HG03432 (cell line): ENCODE data around the gene SIRT5.

Experiments
- ATAC-seq: cut with Tn5 transposase; IDR thresholded peaks from one replicate; pipeline ENCODE4 v1.9.1; 2021; ENCODE audit warnings: mild to moderate bottlenecking, moderate library complexity; ENCODE audit not compliant: unreplicated experiment

Gene SIRT5

DNA sequence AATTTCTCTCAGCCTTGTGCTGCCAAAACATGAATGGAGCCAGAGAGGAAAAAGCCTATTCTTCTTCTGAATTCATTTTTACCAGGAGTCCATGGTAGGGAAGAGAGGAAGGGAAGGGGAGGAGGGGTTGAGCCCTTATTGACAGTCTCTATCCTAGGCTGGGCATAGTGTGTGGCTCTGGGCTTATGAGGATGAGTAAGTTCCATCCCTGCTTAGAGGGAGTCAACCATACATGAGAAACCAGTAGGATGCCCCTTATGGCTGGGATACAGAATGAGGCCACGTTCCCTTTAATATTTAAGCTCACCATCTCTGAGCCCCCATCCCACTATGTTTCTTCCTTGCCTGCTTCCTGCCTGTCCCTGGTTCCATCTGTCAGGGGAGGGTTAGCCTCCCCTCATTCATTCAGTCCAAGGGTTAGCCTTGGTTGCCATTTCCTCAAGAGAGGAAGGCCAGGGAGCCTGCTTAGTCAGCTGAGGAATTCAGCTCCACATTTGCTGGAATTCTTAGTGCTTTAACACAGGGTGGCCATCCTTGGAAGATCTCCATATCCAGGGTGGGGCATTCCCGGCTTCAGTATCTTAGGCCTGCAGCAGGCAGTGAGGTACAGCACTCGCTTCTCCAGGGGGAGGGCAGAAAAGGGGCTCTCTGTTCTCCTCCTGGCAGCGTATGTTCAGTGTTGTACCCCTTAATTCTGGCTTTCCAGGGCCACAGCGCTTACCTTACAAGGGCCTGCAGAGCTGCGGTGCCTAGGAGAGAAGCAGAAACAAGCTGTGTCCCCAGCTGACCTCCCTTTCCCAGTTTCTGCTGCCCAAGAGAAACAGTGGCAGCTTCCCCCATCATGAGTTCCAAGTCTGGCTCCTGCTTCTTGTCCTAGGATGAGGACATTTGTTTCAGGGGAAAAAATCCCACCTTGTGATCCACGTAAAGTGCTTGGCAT, 12.5 kb downstream of the SIRT5 start:
- ATAC-seq, result no peak

DNA sequence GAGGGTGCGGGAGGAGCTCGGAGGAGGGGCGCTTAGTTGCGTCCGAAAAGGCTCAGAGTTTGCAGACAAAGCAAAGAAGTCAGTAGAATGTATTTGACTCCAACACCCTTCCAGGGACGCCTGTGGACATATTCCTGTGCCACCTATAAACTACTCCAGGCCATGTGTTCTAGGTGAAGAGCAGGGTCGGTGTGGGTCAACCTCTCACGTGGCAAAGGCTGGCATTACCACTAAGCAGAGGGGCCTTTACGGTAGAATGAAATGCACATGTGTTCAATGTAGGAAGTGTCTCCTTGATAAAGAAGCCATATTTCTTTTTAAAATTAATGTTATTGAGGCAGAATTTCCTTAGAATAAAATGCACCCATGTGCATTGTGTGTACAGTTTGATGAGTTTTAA, 15.4 kb downstream of the SIRT5 start:
- ATAC-seq, result no peak

DNA sequence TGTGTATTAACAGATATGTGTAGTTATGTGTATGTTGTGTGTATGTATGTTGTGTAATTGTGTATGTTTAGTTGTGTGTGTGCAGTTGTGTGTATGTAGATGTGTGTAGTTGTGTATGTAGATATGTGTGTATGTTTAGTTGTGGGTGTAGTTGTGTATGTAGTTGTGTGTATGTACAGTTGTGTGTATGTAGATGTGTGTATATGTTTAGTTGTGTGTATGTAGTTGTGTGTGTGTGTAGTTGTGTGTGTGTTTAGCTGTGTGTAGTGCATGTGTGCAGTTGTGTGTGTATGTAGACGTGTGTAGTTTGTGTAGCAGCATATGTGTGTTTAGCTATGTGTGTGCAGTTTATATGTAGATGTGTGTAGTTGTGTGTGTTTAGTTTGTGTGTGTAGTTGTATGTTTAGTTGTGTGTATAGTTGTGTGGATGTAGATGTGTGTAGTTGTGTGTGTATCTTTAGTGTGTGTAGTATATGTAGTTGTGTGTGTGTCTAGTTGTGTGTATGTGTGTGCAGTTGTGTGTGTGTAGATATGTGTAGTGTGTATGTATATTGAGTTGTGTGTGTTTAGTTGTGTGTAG, 16.3 kb downstream of the SIRT5 start:
- no peak for ATAC-seq

DNA sequence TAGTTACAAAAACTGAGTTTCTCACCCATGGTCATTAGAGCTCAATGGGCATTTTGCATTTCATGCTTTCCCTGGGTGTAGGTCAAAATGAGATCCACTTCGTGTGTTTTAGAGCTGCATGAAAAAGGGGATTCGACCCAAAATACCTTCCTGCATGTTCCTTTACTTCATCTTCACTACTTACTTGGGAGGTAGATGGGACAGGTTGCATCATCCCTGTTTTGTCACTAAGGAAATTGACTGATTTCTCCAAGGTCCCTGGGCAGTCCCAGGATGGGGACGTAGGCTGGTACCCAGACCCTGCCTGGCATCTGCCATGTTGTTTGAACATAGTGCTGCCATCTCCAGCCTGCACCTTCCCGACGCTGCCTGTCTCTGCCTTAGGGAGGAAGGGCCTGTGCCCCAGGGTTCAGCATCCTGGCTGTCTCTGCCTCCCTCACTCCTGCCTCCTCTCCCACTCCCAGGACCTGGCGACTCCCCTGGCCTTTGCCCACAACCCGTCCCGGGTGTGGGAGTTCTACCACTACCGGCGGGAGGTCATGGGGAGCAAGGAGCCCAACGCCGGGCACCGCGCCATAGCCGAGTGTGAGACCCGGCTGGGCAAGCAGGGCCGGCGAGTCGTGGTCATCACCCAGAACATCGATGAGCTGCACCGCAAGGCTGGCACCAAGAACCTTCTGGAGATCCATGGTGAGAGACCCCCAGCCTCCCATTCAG, 17.0 kb downstream of the SIRT5 start:
- no peak for ATAC-seq

DNA sequence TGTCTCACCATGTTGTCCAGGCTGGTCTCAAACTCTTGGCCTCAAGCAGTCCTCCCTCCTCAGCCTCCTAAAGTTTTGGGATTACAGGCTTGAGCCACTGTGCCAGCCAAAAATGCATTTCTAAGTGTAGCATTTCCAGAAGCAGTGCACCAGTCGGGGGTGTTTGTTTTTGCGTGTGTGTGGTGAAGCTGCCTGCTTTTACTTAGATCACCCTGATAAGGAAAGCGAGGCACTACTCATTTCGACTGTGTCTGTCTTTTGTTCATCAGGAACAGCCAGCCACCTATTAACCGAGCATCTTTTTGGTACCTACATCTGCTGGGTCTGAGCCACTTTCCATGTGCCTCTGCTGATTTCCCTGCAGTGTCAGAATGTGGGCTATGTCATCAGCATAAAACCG, 18.7 kb downstream of the SIRT5 start:
- no peak for ATAC-seq

DNA sequence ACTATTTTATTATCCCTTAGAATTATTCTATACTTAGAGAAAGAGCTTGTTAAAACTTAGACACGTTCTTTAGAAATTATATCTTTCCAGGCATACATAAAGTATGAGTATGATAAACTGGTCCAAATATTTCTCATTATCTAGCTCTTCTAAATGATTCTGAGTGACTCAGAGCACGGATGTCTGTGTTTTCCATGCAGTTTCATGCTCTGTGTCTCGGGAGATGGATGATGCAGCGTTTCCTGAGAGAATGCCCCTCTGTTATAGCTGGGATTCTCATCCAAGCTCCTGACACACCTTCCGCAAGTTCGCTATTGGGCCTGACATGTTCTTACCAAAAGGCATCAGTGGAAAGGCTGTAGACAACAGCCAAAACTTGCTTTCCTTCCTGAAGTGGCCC, 19.3 kb downstream of the SIRT5 start:
- ATAC-seq, result no peak

DNA sequence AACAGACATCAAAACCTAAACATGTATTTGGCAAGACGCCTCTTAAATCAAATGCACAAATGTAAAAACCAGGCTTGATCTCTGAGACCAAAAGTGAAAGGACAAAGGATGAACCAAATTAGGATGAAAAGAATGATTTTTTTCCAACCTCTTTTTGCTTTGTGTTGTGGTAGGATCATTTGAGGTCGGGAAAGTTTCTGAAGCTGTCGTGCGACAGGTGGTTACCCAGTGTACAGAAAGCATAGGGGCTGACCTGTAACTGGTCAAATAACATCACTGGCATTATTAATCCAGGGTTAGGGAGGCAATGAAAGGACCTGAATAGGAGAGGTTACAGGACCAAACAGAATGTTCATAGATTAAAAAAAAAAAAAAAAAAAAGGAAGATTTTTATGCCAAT, 22.7 kb downstream of the SIRT5 start:
- ATAC-seq, result no peak

DNA sequence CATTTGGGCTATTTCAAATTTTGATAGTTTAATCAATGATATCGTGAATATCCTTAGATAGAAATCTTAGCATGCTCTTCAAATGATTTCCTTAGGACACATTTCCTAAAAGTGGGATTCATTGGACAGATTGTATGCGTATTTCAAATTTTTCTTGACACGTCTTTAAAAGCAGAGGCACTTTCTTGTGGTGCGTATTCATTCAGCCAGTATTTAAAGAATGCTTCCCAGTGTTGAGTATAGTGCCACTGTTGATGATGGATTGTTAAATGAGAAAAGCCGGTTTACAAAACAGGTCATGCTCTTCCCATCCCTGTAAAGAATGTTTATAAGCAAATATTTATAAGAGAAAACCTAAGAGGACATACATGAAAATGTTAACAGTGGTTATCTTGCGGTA, 25.6 kb downstream of the SIRT5 start:
- no peak for ATAC-seq

DNA sequence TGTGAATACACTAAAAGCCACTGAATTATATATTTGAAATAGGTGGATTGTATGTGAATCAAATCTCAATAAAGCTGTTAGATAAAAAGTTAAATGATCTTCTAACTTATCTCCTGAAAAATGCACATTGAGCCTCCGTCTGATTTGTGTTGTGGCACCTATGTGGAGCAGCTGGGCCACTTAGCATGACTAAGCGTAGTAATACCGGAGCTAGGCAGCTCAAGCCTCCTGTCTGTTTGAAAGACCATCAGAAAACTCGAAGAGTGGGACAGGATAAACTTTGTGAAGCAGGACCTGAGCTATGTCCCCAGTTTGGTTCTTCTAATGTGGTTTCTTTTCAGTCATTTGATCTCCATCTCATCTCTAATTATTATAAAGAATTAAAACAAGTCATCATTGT, 29.7 kb downstream of the SIRT5 start:
- no peak for ATAC-seq

DNA sequence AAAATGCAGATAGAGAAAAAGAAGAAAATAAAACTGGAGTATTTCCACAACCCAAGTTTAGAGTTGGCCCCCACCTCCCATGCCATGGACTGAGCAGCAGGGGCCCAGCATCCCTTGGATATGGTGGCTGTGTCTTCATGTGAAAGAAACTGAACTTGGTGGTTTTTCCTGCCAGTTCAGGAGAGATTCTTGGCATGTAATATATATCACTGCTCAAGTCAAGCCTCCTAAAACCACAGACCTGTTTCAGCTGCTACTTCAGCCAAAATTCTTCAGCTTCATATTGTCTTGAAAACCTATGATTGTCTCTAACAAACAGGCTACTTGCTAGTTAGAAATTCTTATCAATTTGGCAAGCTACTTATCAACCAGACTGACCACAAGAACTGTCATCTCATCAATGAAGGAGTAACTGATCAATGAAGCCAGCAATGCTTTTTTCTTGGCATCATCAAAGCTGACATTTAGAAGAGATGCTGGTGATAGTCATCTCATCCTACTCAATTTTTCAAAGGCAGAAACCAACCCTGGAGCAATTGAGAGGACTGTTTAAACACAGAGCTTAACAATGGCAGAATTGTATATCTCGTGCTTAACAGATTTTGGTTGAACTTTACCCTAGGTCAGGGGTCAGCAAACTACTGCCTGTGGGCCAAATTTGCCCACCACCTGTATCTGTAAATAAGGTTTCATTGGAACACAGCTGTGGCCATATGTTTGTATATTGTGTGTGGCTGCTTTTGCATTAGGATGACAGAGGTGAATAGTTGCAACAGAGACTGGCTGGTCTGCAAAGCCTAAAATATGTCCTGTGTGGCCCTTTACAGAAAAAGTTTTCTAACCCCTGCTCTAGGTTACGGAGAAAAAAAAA, 30.4 kb downstream of the SIRT5 start:
- ATAC-seq, result no peak

DNA sequence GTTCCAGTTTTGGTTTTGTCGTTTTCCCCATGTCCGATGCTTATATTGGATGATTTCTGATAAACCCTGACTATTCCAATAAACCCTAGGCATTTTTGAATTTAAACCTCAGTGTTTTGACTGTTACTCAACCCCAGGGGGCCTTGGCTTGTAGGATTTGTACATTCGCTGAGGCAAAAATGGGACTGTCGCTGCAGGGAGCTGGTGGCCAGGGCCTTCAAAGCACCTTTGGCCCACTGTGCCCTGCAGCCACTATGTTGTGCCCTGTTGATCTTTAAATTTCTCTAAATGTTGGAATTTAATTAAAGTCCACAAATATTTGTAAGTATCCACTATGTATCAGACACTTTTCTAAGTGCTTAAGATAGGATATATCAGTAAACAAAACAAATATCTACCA, 31.2 kb downstream of the SIRT5 start:
- no peak for ATAC-seq

DNA sequence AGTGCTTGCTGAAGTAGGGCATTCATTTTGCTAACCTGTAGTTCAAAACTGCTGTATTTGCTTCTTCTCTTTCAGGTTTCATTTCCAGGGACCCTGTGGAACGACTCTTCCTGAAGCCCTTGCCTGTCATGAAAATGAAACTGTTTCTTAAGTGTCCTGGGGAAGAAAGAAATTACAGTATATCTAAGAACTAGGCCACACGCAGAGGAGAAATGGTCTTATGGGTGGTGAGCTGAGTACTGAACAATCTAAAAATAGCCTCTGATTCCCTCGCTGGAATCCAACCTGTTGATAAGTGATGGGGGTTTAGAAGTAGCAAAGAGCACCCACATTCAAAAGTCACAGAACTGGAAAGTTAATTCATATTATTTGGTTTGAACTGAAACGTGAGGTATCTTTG, 37.3 kb downstream of the SIRT5 start:
- ATAC-seq, result no peak

DNA sequence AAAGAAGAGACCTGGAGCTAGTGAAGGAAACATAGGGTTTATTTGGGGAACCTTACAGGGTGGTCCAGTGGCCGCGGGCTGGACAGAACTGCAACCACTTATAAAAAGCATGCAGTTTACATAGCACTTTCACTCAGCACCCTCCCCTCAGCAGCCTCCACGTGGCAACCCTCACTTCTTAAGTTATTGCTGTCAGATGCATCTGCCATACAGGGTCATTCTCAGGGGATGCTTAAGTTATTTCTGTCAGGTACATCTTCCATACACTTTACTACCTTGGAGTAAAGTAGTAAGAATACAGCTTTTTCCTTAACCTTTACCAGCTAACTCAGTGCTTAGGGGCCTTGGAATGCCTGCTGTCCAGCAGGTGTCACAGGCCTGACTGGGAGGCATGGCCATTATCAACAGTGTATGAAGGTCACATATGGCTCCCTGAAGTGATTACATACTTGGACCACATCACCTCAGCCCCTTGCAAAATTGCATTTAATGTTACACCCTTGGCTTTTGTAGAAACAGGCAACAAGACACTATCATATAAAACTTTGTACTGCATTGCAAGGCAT, 38.7 kb downstream of the SIRT5 start:
- ATAC-seq, result no peak

DNA sequence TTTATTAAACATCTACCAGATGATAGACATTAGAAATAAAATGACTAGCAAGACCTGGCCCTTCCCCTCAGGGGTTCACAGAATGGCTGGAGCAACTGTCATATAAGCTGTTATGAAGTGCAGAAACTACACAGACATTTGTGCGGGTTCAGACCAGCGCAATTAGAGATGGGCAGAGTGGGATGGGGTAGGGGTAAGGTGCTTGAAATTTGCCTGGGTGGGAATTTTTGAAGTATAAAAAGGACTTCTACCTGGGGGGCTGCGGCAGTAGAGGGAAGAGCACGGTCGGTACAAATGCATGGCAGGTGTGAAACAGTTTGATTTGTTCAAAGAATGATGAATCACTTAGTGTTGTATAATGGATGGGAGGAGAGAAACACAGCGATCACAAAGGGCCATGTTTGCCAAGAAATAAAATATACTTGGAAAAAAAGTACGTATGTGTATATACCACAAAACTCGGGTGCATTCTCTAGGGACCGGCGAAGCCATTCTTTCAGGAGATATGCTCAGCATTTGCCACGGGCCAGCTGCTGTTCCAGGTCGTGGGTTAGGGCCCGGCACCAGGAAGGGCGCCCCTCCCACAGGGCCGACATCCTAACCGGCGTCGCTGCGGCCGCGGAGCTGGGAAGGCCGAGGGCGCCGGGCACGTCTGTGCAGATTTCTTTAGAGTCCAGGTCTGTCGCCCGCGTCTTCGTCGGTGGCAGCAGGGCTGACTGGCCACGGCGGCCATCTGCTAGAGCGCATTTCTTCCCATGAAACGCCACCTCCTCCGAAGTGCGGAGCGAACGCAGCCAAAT, 39.9 kb downstream of the SIRT5 start:
- peak; percentile 25 for ATAC-seq

DNA sequence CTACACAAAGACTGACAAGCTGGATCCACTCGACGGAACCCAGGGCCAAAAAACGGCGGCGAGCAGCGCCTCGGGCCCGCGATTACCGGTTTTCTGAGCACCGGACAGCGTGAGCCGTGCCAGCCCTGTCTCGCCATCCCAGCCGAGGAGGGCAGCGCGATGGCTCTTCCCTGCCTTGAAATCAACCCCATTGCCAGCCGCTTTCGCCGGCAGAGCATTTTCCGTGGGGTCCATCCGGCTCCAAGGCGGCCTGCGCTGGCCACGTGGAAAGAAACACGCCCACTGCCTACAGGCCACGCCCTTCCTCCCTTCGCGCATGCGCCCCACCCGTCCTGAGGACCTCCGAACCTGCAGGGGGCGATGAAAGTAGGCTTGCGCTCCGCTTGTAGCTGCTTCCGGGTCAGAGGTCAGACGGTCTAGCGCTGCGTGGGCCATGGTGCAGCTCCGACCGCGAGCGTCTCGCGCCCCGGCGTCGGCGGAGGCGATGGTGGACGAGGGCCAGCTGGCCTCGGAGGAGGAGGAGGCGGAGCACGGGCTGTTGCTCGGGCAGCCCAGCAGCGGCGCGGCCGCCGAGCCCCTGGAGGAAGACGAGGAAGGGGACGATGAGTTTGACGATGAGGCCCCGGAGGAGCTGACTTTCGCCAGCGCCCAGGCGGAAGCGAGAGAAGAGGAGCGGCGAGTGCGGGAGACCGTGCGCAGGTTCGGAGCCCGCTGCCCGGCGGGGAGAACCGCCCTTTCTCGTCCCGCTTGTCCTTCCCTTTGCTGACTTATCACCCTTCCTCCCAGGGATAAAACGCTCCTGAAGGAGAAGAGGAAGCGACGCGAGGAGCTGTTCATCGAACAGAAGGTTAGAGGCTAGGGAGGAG, 40.8 kb downstream of the SIRT5 start, which contains the start of gene NOL7:
TSS of gene NOL7 (plus strand) at position 410 of the 866 bp plus-strand sequence. CDS start at position 434, 24 bp downstream.
- peak; percentile 92 for ATAC-seq

DNA sequence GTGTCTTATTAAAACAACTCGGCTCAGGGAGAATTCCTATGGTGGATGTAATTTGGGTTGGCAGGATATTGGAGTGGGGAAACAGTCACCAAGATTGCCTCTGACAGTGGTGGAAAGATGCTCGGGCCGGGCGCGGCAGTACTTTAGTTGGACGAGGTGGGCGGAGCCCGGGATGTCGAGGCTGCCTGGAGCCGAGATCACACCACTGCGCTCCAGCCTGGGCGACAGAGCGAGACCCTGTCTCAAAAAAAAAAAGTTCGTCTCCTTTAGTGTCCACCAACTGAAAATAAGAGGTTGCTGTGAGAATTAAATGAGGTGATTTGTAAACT, 41.4 kb downstream of the SIRT5 start:
- ATAC-seq, result no peak

DNA sequence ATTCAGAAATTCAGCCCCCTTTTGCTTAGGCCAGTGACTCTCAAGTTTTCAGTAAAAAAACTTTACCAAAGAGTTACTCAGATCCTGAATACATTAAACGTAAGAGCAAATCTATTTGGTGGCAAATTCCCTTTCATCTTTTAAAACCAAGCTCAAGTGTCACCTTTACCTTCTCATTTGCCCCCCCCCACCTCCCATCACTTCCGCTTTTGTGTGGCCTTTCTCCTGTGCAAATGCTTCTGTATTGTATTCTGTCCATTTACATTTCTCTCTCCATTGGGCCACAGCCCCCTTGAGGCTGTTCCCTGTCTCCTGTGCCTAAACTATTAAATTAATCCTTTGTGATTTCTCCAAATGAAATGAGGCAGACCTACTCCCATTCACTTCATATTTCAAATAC, 42.7 kb downstream of the SIRT5 start:
- ATAC-seq, result no peak

DNA sequence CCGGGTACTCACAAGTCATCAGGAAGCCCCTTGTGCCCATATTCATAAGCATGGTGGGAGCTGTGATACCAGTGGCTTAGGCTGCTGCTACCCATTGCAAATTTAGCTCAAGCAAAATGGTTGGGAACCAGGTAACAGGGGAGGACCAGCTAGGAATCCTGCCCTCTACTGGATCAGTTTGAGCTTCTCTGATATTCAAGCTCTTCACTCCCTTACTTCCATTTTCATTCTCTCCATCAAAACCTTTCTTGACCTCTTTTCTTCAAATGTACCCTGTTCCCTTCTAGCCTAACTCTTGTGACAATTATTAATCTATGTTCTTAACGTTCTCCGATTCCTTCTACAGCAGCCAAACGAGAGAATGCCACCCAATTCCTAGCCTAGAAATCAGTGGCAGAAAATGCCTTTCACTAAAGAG, 50.5 kb downstream of the SIRT5 start:
- no peak for ATAC-seq
